ENCODE data around the gene MED9. TPM values are rescaled to one million over a fixed set of nuclear protein-coding genes. Genes with fewer than 3 reads are reported as not detected.

MED9 gene
- polyA plus RNA-seq, 6 donors from 2014 or later, result 14.7 to 25.9 (median 18.5) TPM

DNA sequence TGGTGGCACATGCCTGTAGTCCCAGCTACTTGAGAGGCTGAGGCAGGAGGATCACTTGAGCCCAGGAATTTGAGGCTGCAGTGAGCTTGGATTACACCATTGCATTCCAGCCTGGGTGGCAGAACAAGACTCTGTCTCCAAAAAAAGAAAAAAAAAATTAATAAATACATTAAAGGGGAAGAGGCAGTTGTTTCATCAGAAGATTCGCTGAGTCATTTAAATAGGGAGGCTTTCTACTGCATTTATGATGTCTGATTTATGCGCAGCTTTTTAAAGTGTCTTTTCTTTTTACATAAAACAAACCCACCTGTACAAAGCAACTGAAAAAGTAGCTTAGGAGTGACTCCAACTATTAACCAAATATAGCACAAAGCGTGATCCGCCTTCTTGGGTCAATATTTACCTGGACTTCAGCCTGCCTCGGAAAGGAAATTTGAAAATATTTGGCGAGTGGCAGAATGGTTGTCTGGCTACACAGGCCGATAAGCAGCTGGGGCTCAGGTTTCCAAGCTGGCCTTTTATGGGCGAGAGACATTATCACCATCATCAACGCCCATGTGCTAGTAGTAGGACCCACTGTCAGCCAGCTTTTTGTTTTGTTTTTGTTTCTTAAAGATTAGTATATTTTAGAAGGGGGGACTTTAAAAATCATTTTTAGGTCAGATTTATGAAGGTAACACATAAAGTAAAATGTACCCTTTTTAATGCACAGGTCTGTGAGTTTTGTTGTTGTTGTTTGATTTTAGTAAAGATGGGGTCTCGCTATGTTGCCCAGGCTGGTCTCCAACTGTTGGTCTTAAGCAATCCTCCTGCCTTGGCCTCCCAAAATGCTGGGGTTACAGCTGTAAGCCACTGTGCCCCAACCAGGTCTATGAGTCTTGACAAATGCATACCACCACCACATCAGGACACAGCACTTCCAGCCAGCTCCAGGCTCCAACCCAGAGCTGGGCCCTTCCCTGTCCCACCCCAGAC is 61.9 kb downstream of the MED9 start:
- Mint-ChIP-seq H3K27me3 (no peaks in the 10 kb centered on the region), H3K4me3 (no peak overlapping the region), H3K4me1 (no peaks in the 10 kb centered on the region), H3K36me3 (no peaks in the 10 kb centered on the region), H3K27ac (no peak overlapping the region), H3K9me3 (no peaks in the 10 kb centered on the region)
- DNase-seq, result no peak
- no peak for ATAC-seq (ENCODE audit: low read depth in 2 of 2)

DNA sequence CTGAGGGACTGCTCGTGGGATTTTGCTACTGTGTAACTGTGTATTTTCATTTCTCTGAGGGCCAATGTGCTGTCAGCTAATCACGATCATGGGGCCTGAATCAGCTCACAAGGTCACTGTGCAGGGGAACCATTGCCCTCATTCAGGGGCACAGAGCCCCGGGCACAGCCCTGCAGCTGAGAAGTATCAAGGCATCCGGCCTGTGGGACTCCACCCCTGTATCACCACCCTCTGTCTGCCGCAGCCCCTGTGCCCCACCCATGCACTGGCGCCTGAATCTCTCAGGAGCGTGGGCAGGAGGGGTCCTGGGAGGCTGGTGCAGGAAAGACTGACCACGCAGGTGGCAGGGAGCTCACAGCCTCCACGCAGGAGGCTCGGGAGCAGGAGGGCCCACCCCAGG is 62.8 kb downstream of the MED9 start:
- ATAC-seq (ENCODE audit: low read depth in 2 of 2) (no peak), DNase-seq (no peak)
- Mint-ChIP-seq H3K36me3 (no peaks in the 10 kb centered on the region), H3K27me3 (no peaks in the 10 kb centered on the region), H3K9me3 (no peaks in the 10 kb centered on the region), H3K27ac (no peak overlapping the region), H3K4me3 (no peak overlapping the region), H3K4me1 (no peaks in the 10 kb centered on the region)

DNA sequence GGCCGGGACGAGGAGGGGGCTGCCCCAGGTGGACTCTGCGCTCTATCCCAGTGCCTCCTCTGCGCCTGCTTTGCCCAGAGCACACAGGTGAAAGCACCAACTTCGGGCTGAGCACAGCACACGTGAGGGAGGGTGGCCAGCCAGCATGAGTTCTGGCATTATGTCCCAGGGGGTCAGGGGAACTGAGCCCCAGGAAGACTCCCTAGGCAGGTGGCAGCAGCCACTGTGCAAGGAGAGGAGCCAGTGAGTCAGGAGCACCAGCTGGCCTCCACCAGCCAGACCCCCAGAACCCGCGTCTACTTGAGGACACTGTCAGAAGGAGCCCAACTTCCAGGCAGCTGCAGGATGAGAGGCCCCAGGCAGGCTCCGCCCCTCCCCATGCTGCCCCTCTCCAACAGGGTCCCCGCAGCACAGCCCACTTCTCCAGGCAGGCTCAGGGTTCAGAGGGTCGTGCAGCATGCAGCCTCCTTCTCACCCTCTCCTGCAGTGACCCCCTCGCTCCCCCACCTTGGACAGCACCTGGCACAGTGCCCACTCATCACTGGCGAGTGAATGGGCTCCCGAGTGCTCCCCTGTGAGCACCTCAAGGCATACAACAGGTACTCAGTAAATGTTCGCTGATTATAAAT is 63.6 kb downstream of the MED9 start:
- H3K4me3 Mint-ChIP-seq, result no peak overlapping the region
- H3K4me1 Mint-ChIP-seq, result no peaks in the 10 kb centered on the region
- DNase-seq (no peak), ATAC-seq (ENCODE audit: low read depth in 2 of 2) (no peak)
- no peaks in the 10 kb centered on the region for H3K9me3 Mint-ChIP-seq
- H3K27me3 Mint-ChIP-seq, result no peaks in the 10 kb centered on the region
- no peak overlapping the region for H3K27ac Mint-ChIP-seq
- H3K36me3 Mint-ChIP-seq, result no peaks in the 10 kb centered on the region

DNA sequence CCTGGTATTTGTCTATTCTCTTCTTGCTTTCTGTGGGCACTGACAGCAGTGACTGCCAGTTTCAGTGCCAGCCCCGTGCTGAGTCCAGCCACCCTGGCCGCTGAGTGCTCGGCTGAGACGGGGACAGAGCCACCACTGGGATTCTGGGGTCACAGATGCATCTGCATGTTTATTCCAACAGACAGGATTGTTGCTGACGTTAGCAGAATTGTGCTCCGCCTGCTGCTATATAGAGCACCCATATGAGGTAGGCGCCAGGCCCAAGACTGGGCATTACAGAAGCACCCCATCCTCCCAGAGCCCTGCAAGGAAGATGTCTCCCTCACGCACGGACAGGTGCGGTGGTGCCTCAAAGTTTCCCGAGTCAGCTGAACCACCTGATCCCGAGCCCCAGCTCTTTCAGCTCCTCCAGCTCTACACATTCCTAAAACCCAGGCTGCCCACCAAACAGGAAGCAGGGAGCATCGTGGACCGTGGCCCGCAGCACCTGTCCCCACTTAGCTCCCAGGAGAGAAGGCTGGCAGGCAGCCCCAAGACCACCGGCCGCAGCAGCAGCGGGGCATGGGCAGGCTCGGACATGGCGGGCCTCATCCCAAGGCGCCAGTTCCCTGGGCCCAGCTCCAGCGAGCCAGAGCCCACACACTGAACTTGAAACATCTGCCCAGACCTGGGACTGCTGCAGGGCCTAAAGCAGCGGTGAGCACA is 64.3 kb downstream of the MED9 start:
- Mint-ChIP-seq H3K27ac (peak overlapping the region in 1 of 6 donors; percentile 84), H3K4me3 (no peak overlapping the region), H3K9me3 (no peaks in the 10 kb centered on the region), H3K27me3 (no peaks in the 10 kb centered on the region), H3K36me3 (no peaks in the 10 kb centered on the region), H3K4me1 (no peaks in the 10 kb centered on the region)
- no peak for DNase-seq
- ATAC-seq (ENCODE audit: low read depth in 2 of 2), result no peak

DNA sequence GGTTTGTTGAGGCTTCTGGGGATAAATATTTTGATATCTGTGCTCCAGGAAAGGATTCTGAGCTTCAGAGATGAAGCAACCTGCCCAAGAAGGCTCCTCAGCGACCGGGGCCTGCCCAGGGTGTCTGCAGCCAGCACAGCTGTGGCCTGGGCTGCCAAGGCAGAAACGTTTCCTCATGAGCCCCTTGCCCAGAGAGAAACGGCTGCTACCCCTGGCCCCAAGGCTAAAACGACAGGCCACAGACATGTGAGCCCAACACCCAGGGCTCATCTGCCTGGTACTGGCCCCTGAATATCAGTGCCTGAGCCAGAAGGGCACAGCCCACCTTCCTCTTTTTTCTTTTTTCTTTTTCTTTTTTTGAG is 64.8 kb downstream of the MED9 start:
- DNase-seq, result no peak
- Mint-ChIP-seq H3K4me1 (no peaks in the 10 kb centered on the region), H3K4me3 (no peak overlapping the region), H3K36me3 (no peaks in the 10 kb centered on the region), H3K27me3 (no peaks in the 10 kb centered on the region), H3K27ac (no peak overlapping the region), H3K9me3 (no peaks in the 10 kb centered on the region)
- no peak for ATAC-seq (ENCODE audit: low read depth in 2 of 2)

Other genes starting within 250 kb of the MED9 start
- gene FLCN, start 239.8 kb upstream of the MED9 start, polyA plus RNA-seq (ENCODE audit: low read depth in 6 of 6), result 1 to 10 TPM; 3.6 to 7.4 (median 5.7) TPM
- gene COPS3, start 195.8 kb upstream of the MED9 start, polyA plus RNA-seq (ENCODE audit: low read depth in 6 of 6), result 100 to 1,000 TPM in 2 of 6 donors, 10 to 100 TPM in 4; 80.2 to 117 (median 94.2) TPM
- gene NT5M, start 173.6 kb upstream of the MED9 start, polyA plus RNA-seq (ENCODE audit: low read depth in 6 of 6), result 1 to 10 TPM in 1 of 6 donors, under 1 TPM in 4, not detected in 1; 0.19 to 3.2 (median 0.61) TPM
- gene RASD1, start 19.4 kb downstream of the MED9 start, polyA plus RNA-seq (ENCODE audit: low read depth in 6 of 6), result under 1 TPM in 2 of 6 donors, not detected in 4; 0.21 to 0.27 TPM
- 10 to 100 TPM; 16.3 to 28.0 (median 21.3) TPM for gene PEMT, start 114.7 kb downstream of the MED9 start, polyA plus RNA-seq (ENCODE audit: low read depth in 6 of 6)
- 1 to 10 TPM; 1.9 to 3.8 (median 2.6) TPM for gene RAI1, start 204.5 kb downstream of the MED9 start, polyA plus RNA-seq (ENCODE audit: low read depth in 6 of 6)